ENCODE measurements around the gene BTNL9. TPM values are rescaled to one million over a fixed set of nuclear protein-coding genes. Genes with fewer than 3 reads are reported as not detected.

BTNL9 gene
- total RNA-seq, 1 donor from 2014 or later: 105 TPM

Small RNA genes lying within 50 kb of the gene (microRNA-seq; reads per million reads assigned to microRNA genes)
- gene MIR8089: not detected

Other genes with a start within 250 kb of the BTNL9 start
- gene MGAT1, start 237.5 kb upstream of the BTNL9 start, total RNA-seq: 131 TPM
- 29.9 TPM for gene ZFP62, start 179.0 kb upstream of the BTNL9 start, total RNA-seq
- 0.53 TPM for gene BTNL8, start 141.1 kb upstream of the BTNL9 start, total RNA-seq
- gene BTNL3, start 51.4 kb upstream of the BTNL9 start, total RNA-seq: not detected
- not detected for gene OR2V1, start 90.9 kb downstream of the BTNL9 start, total RNA-seq
- not detected for gene OR2V2, start 107.3 kb downstream of the BTNL9 start, total RNA-seq
- 3.2 TPM for gene TRIM7, start 164.9 kb downstream of the BTNL9 start, total RNA-seq
- 24.6 TPM for gene TRIM41, start 183.0 kb downstream of the BTNL9 start, total RNA-seq
- 1,122 TPM for gene RACK1, start 203.6 kb downstream of the BTNL9 start, total RNA-seq
- 14.1 TPM for gene TRIM52, start 220.9 kb downstream of the BTNL9 start, total RNA-seq